Measurements from ENCODE around the gene CRIP3. TPM values are rescaled to one million over a fixed set of nuclear protein-coding genes. Genes with fewer than 3 reads are reported as not detected.
A peak's percentile ranks its signal among the peaks of the same experiment; 100 is the strongest.

CRIP3 gene
- total RNA-seq, 1 donor from 2014 or later, result 4.1 TPM

GRCh38 chr6:43294536-43294935 is 14.1 kb downstream of the CRIP3 start:
- DNase-seq, result no peak
- ATAC-seq (ENCODE audit: poor library complexity), result no peak
- intact Hi-C loops (cut with DNase I), result no loop called here

GRCh38 chr6:43293698-43294097 is 14.9 kb downstream of the CRIP3 start:
- no peak for DNase-seq

GRCh38 chr6:43292763-43293318 is 15.8 kb downstream of the CRIP3 start:
- DNase-seq (no peak), ATAC-seq (ENCODE audit: poor library complexity) (no peak)
- intact Hi-C loops (cut with DNase I), result no loop called here

More at GRCh38 chr6:43293698-43294097, 14.9 kb downstream of the CRIP3 start:
- ATAC-seq (ENCODE audit: poor library complexity), result no peak
- intact Hi-C loops (cut with DNase I), result no loop called here

- ATAC-seq (ENCODE audit: poor library complexity) (no peak), DNase-seq (no peak)
- intact Hi-C loops (cut with DNase I), result no loop called here
Measured at GRCh38 chr6:43292341-43292740, 16.3 kb downstream of the CRIP3 start.

GRCh38 chr6:43291708-43292107 is 16.9 kb downstream of the CRIP3 start:
- no peak for ATAC-seq (ENCODE audit: poor library complexity)
- DNase-seq, result no peak
- intact Hi-C loops (cut with DNase I), result no loop called here

GRCh38 chr6:43290905-43291355 is 17.7 kb downstream of the CRIP3 start:
- DNase-seq (no peak), ATAC-seq (ENCODE audit: poor library complexity) (no peak)
- intact Hi-C loops (cut with DNase I), result no loop called here

- intact Hi-C loops (cut with DNase I), result no loop called here
- ATAC-seq (ENCODE audit: poor library complexity) (no peak), DNase-seq (no peak)
Measured at GRCh38 chr6:43290339-43290904, 18.2 kb downstream of the CRIP3 start.

GRCh38 chr6:43287717-43288679 is 20.6 kb downstream of the CRIP3 start:
- ATAC-seq (ENCODE audit: poor library complexity), result no peak
- intact Hi-C loops (cut with DNase I), result no loop called here

GRCh38 chr6:43286980-43287716 is 21.5 kb downstream of the CRIP3 start:
- ATAC-seq (ENCODE audit: poor library complexity) (no peak), DNase-seq (no peak)
- intact Hi-C loops (cut with DNase I), result no loop called here

More at GRCh38 chr6:43287717-43288679, 20.6 kb downstream of the CRIP3 start:
- DNase-seq, result no peak

GRCh38 chr6:43286456-43286979 is 22.1 kb downstream of the CRIP3 start:
- DNase-seq (no peak), ATAC-seq (ENCODE audit: poor library complexity) (no peak)
- intact Hi-C loops (cut with DNase I), result no loop called here

- DNase-seq (no peak), ATAC-seq (ENCODE audit: poor library complexity) (no peak)
- intact Hi-C loops (cut with DNase I), result no loop called here
Measured at GRCh38 chr6:43285832-43286231, 22.8 kb downstream of the CRIP3 start.

GRCh38 chr6:43284991-43285781 is 23.4 kb downstream of the CRIP3 start:
- intact Hi-C loops (cut with DNase I), result no loop called here
- DNase-seq, result no peak

GRCh38 chr6:43283905-43284304 is 24.7 kb downstream of the CRIP3 start:
- no peak for ATAC-seq (ENCODE audit: poor library complexity)
- no peak for DNase-seq
- intact Hi-C loops (cut with DNase I), result no loop called here

More at GRCh38 chr6:43284991-43285781, 23.4 kb downstream of the CRIP3 start:
- peak; percentile 30 for ATAC-seq (ENCODE audit: poor library complexity)

- DNase-seq (no peak), ATAC-seq (ENCODE audit: poor library complexity) (no peak)
- intact Hi-C loops (cut with DNase I), result no loop called here
Measured at GRCh38 chr6:43283514-43283901, 25.1 kb downstream of the CRIP3 start.

- intact Hi-C loops (cut with DNase I), result no loop called here
- no peak for DNase-seq
- no peak for ATAC-seq (ENCODE audit: poor library complexity)
Measured at GRCh38 chr6:43282636-43283513, 25.8 kb downstream of the CRIP3 start.

- DNase-seq (no peak), ATAC-seq (ENCODE audit: poor library complexity) (no peak)
- intact Hi-C loops (cut with DNase I), result no loop called here
Measured at GRCh38 chr6:43282060-43282459, 26.6 kb downstream of the CRIP3 start.

- ATAC-seq (ENCODE audit: poor library complexity), result no peak
- no peak for DNase-seq
- intact Hi-C loops (cut with DNase I), result no loop called here
Measured at GRCh38 chr6:43280234-43280633, 28.4 kb downstream of the CRIP3 start.

Measured in Right ventricle myocardium superior (tissue), 1 donor.